Heart left ventricle (tissue), 13 donors: ENCODE data around the gene CFAP65.

Experiments used
- POLR2A ChIP-seq, 2 donors: fragments of 450-650 bp; IDR thresholded peaks; one replicate each; pipeline ENCODE4 v1.6.1; 2017; ENCODE audit warnings: antibody characterized with exemption in 2 of 2, mild to moderate bottlenecking in 2 of 2, moderate library complexity in 2 of 2
- TF ChIP-seq, protein P1 (sequence below), 12 donors: fragments of 200-600 bp; sonication (generic) in 4 of 12; IDR thresholded peaks; one replicate each; pipeline versions ENCODE4 v1.5.0 to v1.8.0; 2018 to 2022; ENCODE audit warnings: antibody characterized with exemption in 12 of 12, mild to moderate bottlenecking in 5 of 12
- donor health status: ischemic (EF 13 %, LVEDD 7.1; RV severe dilation, severe dysfunction).
- donor health status: DM: no; HTN: yes; CAD: no.
- donor health status: DM: no; HTN: no; CAD: no.
- donor health status: ischemic (EF 25% LVEDD 6.9; RV normal size, moderate dysfunction).
- donor health status: ischemic (EF 25% LVEDD 5.7; RV mildly dilated, moderate dysfunction).
- donor health status: ischemic (EF 35%, LVEDD 5.7; RV mildly dilated, moderate dysfunction).
- donor health status: nonischemic (EF 11% LVEDD 7.7; RV severe dilation, severe dysfunction).
- donor health status: DM: yes; HTN: yes; CAD: no.
- donor health status: PGD.
- donor health status: ischemic (EF 29% LVEDD 5.4; RV normal size, mild dysfunction).
- donor health status: nonischemic (EF 23%, LVEDD 6.1; RV moderate dilation, normal function).

DNA sequence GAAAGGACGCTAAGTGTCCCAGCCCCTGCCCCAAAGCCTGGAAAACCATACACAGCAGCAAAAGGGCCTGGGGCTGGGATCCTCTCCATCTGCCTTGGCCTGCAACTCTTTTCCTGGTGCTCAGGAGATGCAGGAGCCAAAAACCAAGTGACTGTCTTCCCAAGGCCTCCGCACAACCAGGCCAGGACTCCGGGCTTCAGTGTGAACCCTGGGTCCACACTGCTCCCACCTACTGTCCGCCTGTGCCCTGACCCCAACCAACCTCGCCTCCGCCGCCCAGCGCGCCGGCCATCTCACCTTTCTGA lies 57.4 kb downstream of the CFAP65 start:
- TF ChIP-seq, protein P1, sequence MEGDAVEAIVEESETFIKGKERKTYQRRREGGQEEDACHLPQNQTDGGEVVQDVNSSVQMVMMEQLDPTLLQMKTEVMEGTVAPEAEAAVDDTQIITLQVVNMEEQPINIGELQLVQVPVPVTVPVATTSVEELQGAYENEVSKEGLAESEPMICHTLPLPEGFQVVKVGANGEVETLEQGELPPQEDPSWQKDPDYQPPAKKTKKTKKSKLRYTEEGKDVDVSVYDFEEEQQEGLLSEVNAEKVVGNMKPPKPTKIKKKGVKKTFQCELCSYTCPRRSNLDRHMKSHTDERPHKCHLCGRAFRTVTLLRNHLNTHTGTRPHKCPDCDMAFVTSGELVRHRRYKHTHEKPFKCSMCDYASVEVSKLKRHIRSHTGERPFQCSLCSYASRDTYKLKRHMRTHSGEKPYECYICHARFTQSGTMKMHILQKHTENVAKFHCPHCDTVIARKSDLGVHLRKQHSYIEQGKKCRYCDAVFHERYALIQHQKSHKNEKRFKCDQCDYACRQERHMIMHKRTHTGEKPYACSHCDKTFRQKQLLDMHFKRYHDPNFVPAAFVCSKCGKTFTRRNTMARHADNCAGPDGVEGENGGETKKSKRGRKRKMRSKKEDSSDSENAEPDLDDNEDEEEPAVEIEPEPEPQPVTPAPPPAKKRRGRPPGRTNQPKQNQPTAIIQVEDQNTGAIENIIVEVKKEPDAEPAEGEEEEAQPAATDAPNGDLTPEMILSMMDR (IDR thresholded peaks at IDR 0.05): no peak
- TF ChIP-seq POLR2A (IDR thresholded peaks at IDR 0.05): no peak
